ENCODE results near the gene MRPL53.
"Not testable (repeated sequence)": the region's sequence is repeated elsewhere in the genome, so short reads cannot be mapped to it uniquely, and the experiment has no call there.

MRPL53 gene

GRCh38 chr2:74447230-74447999, 25.1 kb downstream of the MRPL53 start:
- no peak for DNase-seq

GRCh38 chr2:74444498-74445318, 27.8 kb downstream of the MRPL53 start:
- no peak for DNase-seq

GRCh38 chr2:74442483-74443297, 29.8 kb downstream of the MRPL53 start:
- not testable (repeated sequence) for DNase-seq

- DNase-seq: no peak
These were observed 30.6 kb downstream of the MRPL53 start, which contains the start of gene RTKN for GRCh38 chr2:74441690-74442482. Gene RTKN (minus strand): TSS chr2:74441937. CDS start chr2:74441816, 121 bp downstream.

- DNase-seq: no peak
These were observed 31.2 kb downstream of the MRPL53 start for GRCh38 chr2:74441170-74441689.

- DNase-seq: peak; percentile 97
These were observed 31.9 kb downstream of the MRPL53 start for GRCh38 chr2:74440378-74441169.

- peak; percentile 93 for DNase-seq
These were observed 32.6 kb downstream of the MRPL53 start for GRCh38 chr2:74439803-74440377.

- DNase-seq: no peak
These were observed 33.1 kb downstream of the MRPL53 start for GRCh38 chr2:74439373-74439772.

- no peak for DNase-seq
These were observed 34.2 kb downstream of the MRPL53 start for GRCh38 chr2:74438248-74438647.

GRCh38 chr2:74436848-74437695, 35.4 kb downstream of the MRPL53 start:
- DNase-seq: no peak

- no peak for DNase-seq
These were observed 36.2 kb downstream of the MRPL53 start for GRCh38 chr2:74436111-74436805.

GRCh38 chr2:74430502-74430901, 42.0 kb downstream of the MRPL53 start:
- no peak for DNase-seq

GRCh38 chr2:74429487-74430451, 42.7 kb downstream of the MRPL53 start:
- no peak for DNase-seq

- no peak for DNase-seq
These were observed 43.8 kb downstream of the MRPL53 start for GRCh38 chr2:74428675-74429074.

- no peak for DNase-seq
These were observed 44.9 kb downstream of the MRPL53 start for GRCh38 chr2:74427551-74427950.

GRCh38 chr2:74426181-74426758, 46.2 kb downstream of the MRPL53 start:
- DNase-seq: no peak

GRCh38 chr2:74425523-74425922, 47.0 kb downstream of the MRPL53 start:
- no peak for DNase-seq

All from left hindlimb (tissue), 1 donor.